Pons (tissue), 1 donor: Measurements from ENCODE around the gene MMP28.
A peak's percentile ranks its signal among the peaks of the same experiment; 100 is the strongest.

Source experiments
- DNase-seq: peaks from one replicate; pipeline ENCODE4 v3.0.0-alpha.2; 2016; ENCODE audit warnings: low spot score

MMP28 gene

GRCh38 chr17:35795007-35795870 is at the start of gene MMP28:
Gene MMP28 (minus strand): TSS chr17:35795641. CDS start chr17:35795377, 264 bp downstream.
- DNase-seq, result no peak

GRCh38 chr17:35844547-35844946 is 49.1 kb upstream of the MMP28 start:
- no peak for DNase-seq

DNA sequence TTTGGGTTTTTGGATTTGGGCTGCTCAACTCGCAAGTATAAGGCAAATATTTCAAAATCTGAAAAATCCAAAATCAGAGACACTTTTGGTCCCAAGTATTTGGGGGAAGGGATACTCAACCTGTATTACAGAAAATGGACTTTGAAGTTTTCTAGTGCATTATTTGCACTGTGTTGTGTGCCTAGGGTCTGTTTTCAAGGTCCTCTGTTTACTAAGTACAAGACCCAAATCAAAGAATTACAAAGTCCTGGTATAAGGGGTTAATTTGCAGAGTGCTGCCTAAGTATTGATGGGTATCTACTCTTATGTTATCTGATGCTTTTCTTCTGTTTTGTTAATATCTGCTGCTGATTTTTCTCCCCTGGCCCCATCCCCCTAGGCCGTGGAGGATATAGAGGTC is 48.3 kb upstream of the MMP28 start:
- DNase-seq, result no peak

- DNase-seq, result no peak
Measured at GRCh38 chr17:35842239-35842638, 46.8 kb upstream of the MMP28 start.

- DNase-seq, result no peak
Measured at GRCh38 chr17:35841505-35841904, 46.1 kb upstream of the MMP28 start.

DNA sequence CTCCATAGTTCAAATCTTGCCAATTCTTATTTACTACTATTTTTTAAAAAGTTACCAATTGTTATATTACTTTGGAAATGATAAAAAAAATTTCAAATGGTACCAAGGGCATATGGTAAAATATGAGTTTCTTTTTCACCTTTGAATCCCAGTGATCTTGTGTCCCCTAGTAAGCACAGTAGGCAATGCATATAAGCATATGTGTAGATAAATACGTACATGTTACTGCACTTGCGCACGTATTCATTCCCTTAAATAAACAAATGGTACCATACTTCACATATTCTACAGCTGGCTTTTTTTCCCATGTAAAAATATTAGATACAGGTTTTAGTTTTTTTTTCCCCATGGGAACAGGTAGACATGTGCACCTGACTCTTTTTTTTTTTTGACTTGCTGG is 45.7 kb upstream of the MMP28 start:
- no peak for DNase-seq

GRCh38 chr17:35825206-35825605 is 29.8 kb upstream of the MMP28 start:
- no peak for DNase-seq

DNA sequence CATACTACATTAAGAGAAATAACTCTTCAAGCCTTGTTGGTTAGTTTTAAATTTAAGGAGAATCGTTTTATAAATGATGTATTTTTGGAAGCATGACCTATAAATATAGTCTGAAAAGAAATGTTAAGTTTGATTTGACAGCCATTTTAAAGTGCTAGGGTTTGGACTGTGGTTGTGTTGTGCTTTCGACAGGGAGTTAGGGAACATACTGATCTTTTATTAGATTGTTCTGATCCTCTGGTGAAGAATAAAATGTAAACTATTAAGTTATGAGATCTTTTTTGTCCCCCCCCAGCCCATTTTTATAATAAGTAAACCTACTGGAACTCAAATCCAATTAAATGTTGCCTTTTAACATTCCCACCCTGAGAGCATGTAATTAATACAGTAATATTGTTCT is 25.9 kb upstream of the MMP28 start:
- DNase-seq, result no peak

DNA sequence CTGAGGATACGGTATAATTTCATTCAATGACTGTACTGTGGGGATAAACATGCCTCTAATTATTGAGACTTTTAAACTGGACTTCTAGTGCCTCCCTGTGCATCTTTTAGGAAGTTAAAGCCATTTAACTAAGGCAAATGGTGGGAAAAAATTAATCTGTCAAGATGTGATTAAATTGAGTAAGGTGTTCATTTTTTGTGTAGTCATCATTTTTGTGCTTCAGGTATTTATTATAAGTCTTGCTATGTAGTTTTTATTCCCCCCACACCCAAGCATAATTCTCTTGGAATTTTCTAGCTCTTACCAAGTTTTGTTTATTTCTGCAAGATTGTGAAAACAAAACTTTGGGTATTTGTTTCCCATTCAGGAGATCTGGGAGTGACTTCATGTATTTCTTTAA is 24.0 kb upstream of the MMP28 start:
- DNase-seq, result no peak

DNA sequence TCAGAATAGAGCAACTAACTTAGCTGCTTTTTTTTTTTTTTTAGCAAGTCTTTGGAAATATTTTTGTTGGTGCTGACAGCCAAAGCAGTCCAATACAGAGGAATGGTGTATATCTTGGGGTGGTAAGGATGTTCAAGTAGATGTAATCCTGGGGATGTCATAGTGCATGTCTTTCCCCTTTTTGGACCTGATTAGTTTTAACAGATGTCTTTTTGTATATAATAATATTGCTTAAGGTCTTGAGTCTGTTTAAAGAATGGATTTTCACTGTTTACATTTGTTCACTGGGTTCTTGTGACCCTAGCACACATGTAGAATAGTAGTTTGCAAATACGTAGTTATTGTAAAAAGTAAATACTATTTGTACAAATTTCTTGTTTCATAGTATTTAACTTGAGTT is 21.8 kb upstream of the MMP28 start:
- DNase-seq, result no peak

- DNase-seq, result no peak
Measured at GRCh38 chr17:35816723-35817122, 21.3 kb upstream of the MMP28 start.

DNA sequence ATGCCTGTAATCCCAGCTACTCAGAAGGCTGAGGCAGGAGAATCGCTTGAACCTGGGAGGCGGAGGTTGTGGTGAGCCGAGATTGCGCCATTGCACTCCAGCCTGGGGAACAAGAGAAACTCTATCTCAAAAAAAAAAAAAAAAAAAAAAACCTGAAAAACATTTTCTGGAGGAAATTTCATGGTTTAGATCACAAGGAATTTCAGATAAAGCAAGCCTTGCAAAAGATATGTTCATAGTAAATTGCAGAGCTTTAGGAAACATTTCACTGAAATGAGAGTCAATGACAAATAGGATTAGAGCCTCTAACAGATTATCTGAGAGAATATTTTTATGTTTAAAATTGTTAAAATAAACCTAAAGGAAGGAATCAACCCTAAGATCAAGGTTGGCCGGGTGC is 17.0 kb upstream of the MMP28 start:
- DNase-seq, result no peak

DNA sequence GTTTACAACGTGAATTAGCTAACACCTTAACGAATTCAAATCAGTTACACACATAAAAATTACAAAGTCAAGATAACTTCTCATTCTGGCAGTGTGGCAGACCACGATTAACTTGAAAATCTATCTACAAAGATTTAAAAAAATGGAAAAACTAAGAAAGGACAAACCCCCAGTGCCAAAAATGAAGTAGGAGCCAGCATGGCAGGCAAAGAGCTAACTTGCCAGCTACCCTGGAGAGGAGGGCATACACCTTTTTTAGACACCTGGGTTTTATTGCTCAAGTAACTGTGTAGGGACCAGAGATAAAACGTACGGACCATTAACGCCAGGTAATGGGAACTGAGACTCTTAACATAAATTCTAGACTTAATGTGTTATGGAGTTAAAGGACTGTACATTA is 16.3 kb upstream of the MMP28 start:
- no peak for DNase-seq

GRCh38 chr17:35809855-35810461 is 14.5 kb upstream of the MMP28 start:
- no peak for DNase-seq

DNA sequence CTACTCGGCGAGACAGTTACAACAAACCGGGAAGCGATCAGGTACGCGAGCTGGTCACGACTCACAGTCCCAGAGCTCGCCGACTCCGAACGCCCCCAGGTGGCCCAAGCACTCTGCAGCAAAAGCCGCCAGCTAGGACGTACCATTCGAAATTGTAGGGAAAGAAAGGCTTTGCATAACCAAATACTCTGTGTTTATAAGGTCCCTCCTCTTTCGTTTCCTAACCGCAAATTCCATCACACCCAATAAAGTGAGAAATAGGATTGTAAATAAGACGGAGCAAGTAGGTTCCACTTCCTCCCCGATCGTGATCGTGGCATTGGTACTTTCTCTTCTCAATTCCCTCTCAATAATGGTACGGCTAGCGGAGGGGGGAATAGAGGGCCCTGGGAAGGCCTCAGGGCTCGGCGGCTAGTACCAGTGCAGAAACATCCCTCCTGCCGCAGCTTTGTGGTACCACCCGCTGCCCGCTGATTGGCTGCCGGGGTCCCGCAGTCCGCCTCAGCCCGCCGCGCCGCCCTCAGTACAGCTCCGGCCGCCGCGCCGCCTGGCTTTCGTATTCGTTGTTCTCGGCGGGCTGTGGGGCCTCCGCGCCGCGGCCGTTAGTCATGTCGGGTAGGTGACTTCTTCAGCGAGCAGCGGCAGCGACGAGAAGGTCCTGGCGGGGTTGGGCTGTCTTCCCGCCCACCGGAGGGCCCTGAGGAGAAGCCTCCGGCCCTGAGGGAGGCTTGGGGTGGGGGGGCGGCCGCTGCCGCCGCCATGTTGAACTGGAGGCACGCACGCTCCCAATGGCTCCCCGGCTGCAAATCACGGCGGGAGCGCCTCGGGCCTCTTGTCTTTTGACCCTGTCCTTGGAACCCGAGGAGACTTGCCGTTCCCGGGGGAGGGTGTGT is 13.8 kb upstream of the MMP28 start, which contains the start of gene TAF15:
TAF15 (plus strand) TSS at position 523 of the 893 bp plus-strand sequence; CDS start at position 609, 86 bp downstream.
- peak; percentile 99 for DNase-seq

DNA sequence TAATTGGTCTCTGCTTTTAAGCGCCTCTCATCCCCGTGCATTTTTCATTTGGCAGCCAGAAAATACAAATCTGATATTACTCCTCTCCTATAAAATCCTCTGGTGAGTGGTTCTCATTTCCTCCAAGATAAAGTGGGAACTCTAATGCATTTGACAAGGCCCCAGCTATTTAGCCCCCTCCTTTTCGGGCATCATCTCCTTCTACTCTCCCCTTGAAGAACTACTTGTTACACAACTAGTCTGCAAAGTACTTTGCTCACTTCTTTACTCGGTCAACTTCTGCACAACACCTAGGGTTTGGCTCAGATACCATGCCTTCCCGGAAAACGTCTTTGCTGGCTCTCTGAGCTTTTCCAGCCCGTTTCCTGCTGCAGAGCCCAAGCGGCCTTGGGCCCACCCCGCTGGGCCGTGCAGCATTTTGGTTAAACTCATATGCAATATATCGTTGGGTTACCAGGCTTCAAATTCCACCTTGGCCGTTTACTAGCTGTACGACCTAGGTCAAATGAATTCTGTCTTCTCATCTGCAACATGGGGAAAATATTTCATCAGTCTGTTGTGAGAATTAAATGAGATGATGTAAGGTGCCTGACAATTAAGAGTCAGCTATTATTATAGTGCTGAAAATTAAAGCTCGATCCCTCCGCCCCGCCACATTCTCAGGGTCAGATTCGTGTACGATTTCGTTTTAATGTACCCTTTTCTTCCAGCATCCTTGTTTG is 13.0 kb upstream of the MMP28 start:
- no peak for DNase-seq

DNA sequence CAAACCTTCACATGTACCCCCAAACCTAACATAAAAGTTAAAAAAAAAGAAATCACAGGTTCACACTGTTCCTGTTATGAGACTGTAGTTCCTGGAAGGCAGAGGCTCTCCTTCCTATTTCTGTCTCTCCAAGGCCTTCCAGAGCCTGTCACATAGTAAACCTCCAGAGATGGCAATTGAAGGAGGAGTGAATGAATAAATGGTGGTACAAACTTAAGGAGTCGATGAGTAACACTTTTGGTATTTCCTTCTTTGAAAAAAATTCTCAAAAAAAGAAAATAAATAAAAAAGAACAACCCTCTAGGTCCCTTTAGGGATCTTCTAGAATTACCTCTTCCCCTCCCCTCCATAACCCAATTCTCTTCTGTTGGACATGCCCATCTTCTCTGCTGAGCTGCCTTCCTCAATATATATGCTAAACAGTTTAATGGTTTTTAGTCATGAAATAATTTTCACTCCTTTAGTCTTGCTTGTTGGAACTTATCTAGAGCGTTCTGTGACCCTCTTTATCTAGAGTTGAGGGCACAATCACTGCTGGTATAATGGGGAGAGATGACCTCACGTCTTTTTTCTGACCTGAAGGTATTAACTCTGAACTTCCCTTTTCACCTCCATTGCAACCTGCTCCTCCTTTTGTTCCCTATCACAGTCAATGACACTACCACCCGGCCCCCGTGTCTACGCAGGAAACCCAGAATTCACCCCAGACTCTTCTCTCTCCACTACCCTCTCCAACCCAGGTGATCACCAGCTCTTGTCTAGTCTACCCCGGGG is 12.1 kb upstream of the MMP28 start:
- DNase-seq, result no peak

- peak; percentile 93 for DNase-seq
Measured at GRCh38 chr17:35804658-35805192, 9.3 kb upstream of the MMP28 start.

DNA sequence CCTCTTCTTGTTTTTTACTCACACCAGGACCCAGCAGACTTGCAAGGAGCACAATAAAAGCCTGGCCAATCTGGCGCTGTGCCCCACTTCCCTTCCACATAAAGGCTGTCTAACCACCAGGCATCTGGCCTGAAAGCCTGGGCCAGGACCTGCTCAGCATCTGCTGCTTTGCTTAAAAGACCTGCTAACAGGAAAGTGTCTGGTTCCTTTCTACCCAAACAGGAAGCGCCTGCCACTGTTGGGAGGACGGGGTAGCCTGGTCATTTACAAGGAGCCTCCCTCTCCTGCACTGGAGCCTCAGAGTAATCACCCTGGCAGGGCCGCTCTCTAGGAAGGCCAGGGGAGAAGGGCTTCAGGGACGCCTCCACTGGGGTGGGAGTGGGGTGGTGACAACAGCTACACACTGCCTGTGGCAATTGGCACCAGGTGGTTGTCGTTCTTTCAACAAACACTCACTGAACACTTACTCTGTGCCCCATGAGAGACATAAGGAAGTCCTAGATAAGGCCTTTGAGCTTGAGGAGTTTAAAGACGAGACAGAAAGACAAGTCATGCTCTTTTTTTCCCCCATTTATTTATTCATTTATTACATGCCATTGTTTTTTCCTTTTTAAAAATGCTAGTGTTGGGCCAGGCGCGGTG is 6.3 kb upstream of the MMP28 start:
- peak; percentile 86 for DNase-seq

- peak; percentile 72 for DNase-seq
Measured at GRCh38 chr17:35799942-35800341, 4.5 kb upstream of the MMP28 start.
